Muscle layer of colon (tissue), 2 donors: ENCODE measurements around the gene PREX1.

Experiments used
- H3K27ac ChIP-seq: one replicate; pipeline ENCODE4 v1.7.0; 2013; ENCODE audit warnings: low read depth, mild to moderate bottlenecking, low read length, moderate library complexity
- H3K27me3 ChIP-seq, 2 donors: one replicate each; pipeline ENCODE4 v1.7.0; 2013; ENCODE audit warnings: low read length in 2 of 2, mild to moderate bottlenecking in 2 of 2; ENCODE audit not compliant: insufficient read depth in 2 of 2, control insufficient read depth in 1 of 2
- H3K36me3 ChIP-seq: one replicate; pipeline ENCODE4 v1.7.0; 2013; ENCODE audit warnings: mild to moderate bottlenecking, low read length; ENCODE audit not compliant: insufficient read depth
- H3K4me1 ChIP-seq: one replicate; pipeline ENCODE4 v1.7.0; 2013; ENCODE audit warnings: mild to moderate bottlenecking, low read length; ENCODE audit not compliant: insufficient read depth
- H3K4me3 ChIP-seq, 2 donors: one replicate each; pipeline ENCODE4 v1.7.0; 2013; ENCODE audit warnings: low read length in 2 of 2, low read depth in 1 of 2, mild to moderate bottlenecking in 1 of 2, moderate library complexity in 1 of 2
- H3K9ac ChIP-seq: one replicate; pipeline ENCODE4 v1.7.0; 2013; ENCODE audit warnings: low read length
- H3K9me3 ChIP-seq: one replicate; pipeline ENCODE4 v1.7.0; 2013; ENCODE audit warnings: mild to moderate bottlenecking, low read length
- donor health status: abdominal sarcoma.
- donor health status: Adenocarcinoma of cecum.

PREX1 gene

DNA sequence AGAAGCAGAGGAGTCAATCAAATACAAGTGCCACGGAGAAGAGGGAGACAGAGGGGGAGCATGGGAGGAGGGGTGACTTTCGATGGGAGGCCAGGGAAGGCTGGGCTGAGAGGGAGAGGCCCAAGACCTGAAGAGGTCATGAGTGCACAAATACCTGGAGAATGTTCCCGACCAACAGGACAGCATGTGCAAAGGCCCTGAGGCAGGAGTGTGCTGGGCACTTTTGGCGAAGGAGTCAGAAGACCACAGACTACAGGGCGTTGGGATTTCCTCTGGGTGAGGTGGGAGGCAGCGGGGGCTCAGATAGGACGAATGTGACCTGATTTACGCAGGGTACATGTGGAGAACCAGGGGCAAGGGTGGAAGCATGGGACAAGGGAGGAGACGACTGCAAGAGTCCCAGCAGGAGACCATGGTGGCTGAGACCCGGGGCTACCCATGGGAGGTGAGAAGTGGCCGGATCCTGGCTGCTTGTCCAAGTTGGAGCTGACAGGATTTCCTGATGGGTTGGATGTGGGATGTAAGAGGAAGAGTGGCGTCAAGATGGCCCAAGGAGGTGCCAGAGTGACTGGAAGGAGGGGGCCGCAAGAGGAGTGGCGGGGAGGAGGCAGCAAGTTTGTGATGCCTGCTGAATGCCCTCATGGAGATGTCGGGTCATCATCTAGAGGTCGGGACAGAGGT is 23.4 kb downstream of the PREX1 start:
- Histone ChIP-seq H3K4me1 (no peaks in the 10 kb centered on the region), H3K9ac (no peak overlapping the region), H3K36me3 (no peaks in the 10 kb centered on the region), H3K27ac (no peak overlapping the region), H3K9me3 (peaks cover 4% of the 10 kb centered on the region), H3K4me3 (no peak overlapping the region), H3K27me3 (no peaks in the 10 kb centered on the region)

DNA sequence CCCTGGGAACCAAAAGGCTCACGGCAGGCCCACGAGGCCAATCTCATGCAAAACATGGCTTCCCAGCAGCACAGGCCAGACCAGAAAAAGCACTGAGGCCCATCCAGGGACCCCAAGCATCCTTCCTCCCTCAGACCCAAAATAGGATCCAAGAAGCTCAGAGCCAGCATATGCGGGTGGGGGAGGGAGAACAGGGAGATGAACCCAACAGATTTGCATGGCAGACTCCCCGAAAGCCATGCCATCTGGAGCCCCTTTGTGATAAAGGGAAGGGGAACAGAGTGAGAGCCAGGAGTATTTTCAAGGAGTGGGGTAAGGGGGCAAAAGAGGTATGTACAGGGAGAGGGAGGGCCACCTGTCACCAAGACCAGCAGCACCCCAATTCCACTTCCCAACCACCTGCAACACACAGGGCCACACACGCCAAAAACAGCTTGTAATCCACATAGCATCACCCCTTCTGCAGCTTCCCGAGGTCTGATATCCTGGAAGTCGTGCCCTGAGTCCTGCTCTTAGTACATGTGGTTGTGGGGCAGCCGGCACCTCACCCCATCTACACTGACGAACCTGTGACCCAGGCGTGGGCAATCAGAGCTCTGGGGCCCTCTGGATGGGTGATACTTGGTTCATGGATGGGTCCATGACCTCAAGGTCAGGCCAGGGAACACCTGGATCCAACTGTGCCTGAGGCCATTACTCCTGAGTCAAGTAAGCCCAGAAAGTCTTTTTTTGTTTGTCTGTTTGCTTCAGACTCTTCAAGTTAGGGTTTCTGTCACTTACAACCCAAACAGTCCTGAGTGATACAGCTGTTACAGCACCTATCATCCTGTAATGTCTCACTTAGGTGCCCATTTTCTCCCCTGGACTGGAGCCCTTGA is 24.4 kb downstream of the PREX1 start:
- Histone ChIP-seq H3K36me3 (no peaks in the 10 kb centered on the region), H3K9ac (no peak overlapping the region), H3K9me3 (peaks cover 4% of the 10 kb centered on the region), H3K4me3 (no peak overlapping the region), H3K4me1 (no peaks in the 10 kb centered on the region), H3K27me3 (no peaks in the 10 kb centered on the region), H3K27ac (no peak overlapping the region)

DNA sequence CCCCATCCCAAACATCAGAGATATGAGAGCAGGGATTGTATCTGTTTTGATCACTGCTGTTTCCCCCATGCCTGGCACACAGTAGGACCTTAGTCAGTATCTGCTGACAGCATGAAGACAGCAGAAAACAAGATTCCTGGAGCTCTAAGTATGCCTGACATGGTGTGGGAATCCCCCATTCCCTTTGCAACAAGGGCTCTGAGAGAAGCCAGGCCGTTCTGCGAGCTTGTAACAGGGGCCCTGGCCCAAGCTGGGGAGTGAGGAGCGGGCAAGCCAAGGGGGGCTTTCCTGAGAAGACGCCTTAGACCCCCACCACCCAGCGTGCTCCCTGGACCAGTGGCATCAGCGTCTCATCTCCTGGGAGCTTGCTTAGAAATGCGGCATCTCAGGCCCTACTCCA is 25.2 kb downstream of the PREX1 start:
- H3K4me1 ChIP-seq, result no peaks in the 10 kb centered on the region
- no peaks in the 10 kb centered on the region for H3K27me3 ChIP-seq
- H3K36me3 ChIP-seq, result no peaks in the 10 kb centered on the region
- H3K9ac ChIP-seq, result no peak overlapping the region
- H3K27ac ChIP-seq, result no peak overlapping the region
- H3K9me3 ChIP-seq, result peaks cover 4% of the 10 kb centered on the region
- H3K4me3 ChIP-seq, result no peak overlapping the region

DNA sequence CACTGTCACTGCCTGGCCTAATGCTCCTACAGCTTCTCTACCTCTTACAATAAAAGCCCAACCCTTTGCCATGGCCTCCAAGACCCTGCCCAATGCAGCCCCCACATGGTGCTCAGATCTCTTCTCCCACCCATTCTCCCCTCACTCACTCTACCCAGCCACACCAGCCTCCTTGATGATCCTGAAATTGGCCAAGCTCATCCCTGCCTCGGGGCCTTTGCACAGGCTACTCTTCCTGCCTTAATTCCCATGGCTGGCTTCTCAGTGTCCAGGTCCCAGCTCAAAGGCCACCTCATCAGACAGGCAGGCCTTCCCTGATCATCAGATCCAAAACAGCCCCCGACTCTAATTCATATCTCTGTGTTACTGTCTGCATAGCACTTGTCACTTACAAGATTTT is 25.6 kb downstream of the PREX1 start:
- Histone ChIP-seq H3K9ac (no peak overlapping the region), H3K27ac (no peak overlapping the region), H3K4me1 (no peaks in the 10 kb centered on the region), H3K27me3 (no peaks in the 10 kb centered on the region), H3K9me3 (peaks cover 4% of the 10 kb centered on the region), H3K36me3 (no peaks in the 10 kb centered on the region), H3K4me3 (no peak overlapping the region)

DNA sequence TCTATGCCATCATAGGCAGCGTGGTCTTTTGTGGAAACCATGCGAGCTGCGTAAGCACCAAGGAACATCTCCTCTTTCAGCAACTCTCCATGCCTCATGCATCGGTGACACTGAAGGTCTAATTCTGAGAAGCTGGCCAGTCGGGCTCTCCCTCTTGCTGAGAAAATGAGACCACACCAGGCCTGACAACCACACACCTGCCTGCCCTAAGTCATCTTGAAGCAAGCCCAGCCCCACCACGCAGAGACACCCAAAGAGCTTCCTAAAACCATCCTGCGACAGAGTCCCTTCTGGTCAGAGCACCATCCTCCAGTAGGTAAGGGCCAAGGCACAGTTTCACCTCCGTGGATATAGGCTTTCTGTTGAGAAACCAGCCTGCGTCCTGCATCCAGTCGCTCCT is 26.6 kb downstream of the PREX1 start:
- Histone ChIP-seq H3K27me3 (no peaks in the 10 kb centered on the region), H3K36me3 (no peaks in the 10 kb centered on the region), H3K9me3 (no peaks in the 10 kb centered on the region), H3K9ac (no peak overlapping the region), H3K27ac (no peak overlapping the region), H3K4me1 (no peaks in the 10 kb centered on the region), H3K4me3 (no peak overlapping the region)

DNA sequence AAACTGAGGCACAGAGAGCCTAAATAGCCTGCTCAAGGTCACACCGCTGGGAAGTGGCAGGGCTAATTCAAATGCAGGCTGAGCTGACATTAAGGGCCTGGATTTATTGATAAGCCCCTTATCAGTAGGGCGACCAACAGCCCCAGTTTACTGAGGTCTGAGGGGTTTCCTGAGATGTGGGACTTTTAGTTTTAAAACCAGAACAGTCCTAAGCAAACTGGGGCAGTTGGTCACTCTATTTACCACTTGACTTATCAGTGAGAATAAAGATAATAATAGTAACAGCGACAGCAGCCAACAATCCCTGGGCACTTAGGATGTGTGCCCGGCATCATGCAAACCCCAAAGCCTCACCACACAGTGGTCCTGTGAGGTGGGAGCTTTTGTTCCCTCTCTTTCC is 27.6 kb downstream of the PREX1 start:
- Histone ChIP-seq H3K4me1 (no peaks in the 10 kb centered on the region), H3K4me3 (no peak overlapping the region), H3K27me3 (no peaks in the 10 kb centered on the region), H3K36me3 (no peaks in the 10 kb centered on the region), H3K27ac (no peak overlapping the region), H3K9me3 (no peaks in the 10 kb centered on the region), H3K9ac (no peak overlapping the region)

DNA sequence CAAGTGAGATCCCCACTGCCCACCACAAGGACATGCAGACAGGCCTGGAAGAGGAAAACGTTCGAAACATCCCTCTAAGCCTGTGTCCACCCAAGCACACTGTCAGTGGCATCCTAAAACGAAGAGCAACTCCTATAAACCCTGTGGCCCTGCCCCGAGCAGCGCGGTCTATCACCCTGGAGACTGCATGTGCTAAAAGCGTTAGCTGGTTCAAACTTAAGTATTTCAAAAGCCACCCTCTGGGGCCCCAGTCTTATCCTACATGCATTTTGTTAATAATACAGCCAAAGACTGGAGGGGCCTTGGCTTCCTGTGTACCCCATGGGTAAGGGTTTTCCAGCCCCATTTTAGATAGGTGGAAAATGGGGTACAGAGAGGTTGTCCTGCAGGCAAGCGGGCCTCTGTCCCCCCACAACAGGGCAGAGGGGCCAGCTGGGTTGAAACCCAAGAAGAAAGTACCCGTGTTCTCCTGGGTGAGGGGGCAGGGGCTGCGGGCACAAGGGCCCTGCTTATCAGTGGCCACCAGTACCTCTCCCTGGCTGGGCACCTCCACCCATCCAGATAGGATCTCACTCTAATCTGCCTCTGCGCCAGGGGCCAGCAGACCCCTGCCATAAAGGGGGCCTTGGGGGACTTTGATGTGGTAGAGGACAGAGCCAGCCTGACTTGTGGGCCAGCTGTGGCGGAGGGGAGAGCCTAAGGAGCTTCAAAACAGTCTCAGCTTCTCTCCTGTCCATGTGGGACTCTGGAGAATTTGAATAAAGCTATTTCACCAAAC is 28.3 kb downstream of the PREX1 start:
- Histone ChIP-seq H3K27ac (no peak overlapping the region), H3K9ac (no peak overlapping the region), H3K27me3 (no peaks in the 10 kb centered on the region), H3K9me3 (no peaks in the 10 kb centered on the region), H3K36me3 (no peaks in the 10 kb centered on the region), H3K4me1 (no peaks in the 10 kb centered on the region), H3K4me3 (no peak overlapping the region)

DNA sequence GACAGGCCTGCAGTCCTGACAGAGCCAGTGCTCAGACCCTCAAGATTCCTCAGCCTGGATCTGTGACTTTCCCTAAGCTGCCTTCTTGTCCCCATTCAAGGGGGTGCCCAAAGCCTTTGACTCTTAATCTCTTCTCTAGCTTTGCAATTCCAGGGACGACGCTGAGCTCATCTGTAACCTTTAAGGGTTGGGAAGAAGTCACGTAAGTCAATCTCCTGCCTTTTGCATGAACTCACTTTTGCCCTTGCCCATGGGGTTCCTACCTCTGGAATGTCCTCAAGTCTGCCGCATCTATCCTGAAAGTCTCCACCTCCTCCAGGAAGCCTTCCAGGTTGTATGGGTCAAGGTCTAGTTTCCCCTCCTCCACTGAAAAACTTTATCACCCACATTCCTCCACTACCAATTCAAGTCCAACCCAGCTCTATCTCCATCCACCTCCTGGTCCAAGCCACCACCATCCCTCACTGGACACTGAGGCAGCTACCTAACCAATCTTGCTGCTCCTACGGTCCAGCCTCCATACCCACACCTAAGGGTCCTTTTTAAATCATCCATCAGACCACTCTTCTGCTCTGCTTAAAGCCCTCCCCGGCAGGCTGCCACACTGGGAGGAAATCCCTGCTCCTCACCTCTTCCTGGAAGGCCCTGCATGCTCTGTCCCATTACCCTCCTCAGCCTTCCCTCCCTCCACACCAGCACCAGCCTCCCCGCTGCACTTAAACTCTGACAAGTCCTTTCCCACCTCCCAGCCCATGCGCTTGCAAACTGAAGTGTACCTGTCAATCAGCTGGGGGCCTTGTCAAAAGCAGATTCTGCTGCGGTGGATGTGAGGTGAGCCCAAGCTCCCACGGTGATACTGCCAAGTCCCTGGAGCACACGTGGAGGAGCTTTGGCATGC is 29.7 kb downstream of the PREX1 start:
- H3K27me3 ChIP-seq, result no peaks in the 10 kb centered on the region
- H3K9ac ChIP-seq, result no peak overlapping the region
- H3K36me3 ChIP-seq, result no peaks in the 10 kb centered on the region
- H3K27ac ChIP-seq, result peak overlapping the region; percentile 21
- H3K4me3 ChIP-seq, result no peak overlapping the region
- H3K9me3 ChIP-seq, result no peaks in the 10 kb centered on the region
- H3K4me1 ChIP-seq, result no peaks in the 10 kb centered on the region

DNA sequence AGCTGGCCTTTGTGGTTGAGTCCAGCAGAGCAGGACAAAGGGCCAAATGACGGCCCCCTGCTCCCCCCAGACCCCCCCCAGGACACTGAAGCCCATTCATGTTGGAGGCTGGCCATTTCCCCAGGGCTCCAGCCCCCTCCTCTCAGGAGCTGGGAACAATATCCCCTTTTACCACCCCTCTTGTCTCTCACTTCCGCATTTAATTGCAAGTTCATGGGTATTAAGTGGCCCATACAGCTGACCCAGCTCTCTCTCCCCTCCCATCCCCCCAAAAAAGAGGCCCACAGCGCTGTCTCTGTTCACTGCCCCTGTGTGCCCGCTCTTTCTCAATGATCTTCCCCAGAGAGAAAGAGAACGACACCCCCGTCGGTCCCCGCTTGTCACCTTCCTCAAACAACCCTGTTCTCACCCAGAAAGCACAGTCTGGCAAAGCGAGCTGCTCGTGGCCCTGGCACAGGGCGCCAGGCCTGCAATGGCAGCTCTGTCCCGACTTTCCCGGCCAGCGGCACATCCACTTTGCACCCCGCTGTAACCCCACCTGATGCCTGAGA is 30.4 kb downstream of the PREX1 start:
- H3K4me3 ChIP-seq, result no peak overlapping the region
- H3K27me3 ChIP-seq, result no peaks in the 10 kb centered on the region
- H3K9ac ChIP-seq, result no peak overlapping the region
- no peaks in the 10 kb centered on the region for H3K36me3 ChIP-seq
- H3K27ac ChIP-seq, result peak overlapping the region; percentile 21
- H3K9me3 ChIP-seq, result no peaks in the 10 kb centered on the region
- no peaks in the 10 kb centered on the region for H3K4me1 ChIP-seq

DNA sequence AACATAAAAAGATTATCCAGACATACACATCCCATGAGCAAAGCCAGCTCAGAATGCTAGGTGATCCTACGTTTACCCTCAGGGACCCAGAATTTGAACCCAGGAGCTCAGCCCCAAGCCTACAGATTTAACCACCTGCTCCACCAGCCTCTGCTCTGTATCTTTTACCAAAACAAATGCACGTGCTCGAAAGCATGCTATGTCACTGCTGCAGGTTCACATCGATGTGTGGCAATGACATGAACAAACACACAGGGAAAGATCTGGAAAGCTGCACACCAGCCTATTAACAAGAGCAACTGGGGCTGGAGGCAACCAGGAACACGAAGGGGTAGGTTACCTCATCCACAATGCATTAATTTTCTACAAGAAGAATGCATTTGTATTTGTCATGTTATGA is 32.1 kb downstream of the PREX1 start:
- no peak overlapping the region for H3K4me3 ChIP-seq
- H3K27ac ChIP-seq, result no peak overlapping the region
- H3K27me3 ChIP-seq, result no peaks in the 10 kb centered on the region
- H3K9me3 ChIP-seq, result no peaks in the 10 kb centered on the region
- no peaks in the 10 kb centered on the region for H3K36me3 ChIP-seq
- H3K9ac ChIP-seq, result no peak overlapping the region
- H3K4me1 ChIP-seq, result peaks cover 7% of the 10 kb centered on the region
